ENCODE measurements around the gene C17orf114.

C17orf114 gene

DNA sequence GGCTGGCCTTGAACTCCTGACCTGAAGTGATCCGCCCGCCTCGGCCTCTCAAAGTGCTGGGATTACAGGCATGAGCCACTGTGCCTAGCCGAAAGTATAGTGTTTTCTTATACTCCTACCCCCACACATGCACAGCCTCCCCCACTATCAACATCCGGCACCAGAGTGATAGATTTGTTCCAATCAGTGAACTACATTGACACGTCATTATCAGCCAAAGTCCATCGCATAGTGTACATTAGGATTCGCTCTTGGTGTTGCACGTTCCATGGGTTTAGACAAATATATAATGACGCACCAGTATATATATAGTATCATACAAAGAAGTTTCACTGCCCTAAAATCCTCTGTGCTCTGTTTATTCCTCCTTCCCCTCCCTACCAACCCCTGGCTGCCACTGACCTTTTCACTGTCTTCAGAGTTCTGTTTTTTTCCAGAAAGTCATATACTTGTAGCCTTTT lies 42.3 kb downstream of the C17orf114 start (continued):
- TF ChIP-seq STAT5B (CRISPR knock-in tag; IDR thresholded peaks at IDR 0.05) (no peak), THAP8 (CRISPR knock-in tag; IDR thresholded peaks at IDR 0.05; ENCODE audit: borderline replicate concordance) (no peak), ZFP41 (CRISPR knock-in tag; IDR thresholded peaks at IDR 0.05; ENCODE audit: borderline replicate concordance) (no peak), TBL1XR1 (IDR thresholded peaks at IDR 0.05; ENCODE audit: borderline replicate concordance, low read length, partially characterized antibody) (peak; percentile 67), HES4 (CRISPR knock-in tag; IDR thresholded peaks at IDR 0.05; ENCODE audit: borderline replicate concordance) (no peak), ZNF207 (IDR thresholded peaks at IDR 0.05; ENCODE audit: borderline replicate concordance) (no peak), MTA1 (CRISPR knock-in tag; IDR thresholded peaks at IDR 0.05; ENCODE audit: borderline replicate concordance) (peak; percentile 54), ZNF296 (CRISPR knock-in tag; conservative IDR thresholded peaks at IDR 0.05) (no peak), GZF1 (CRISPR knock-in tag; IDR thresholded peaks at IDR 0.05) (no peak), POGK (CRISPR knock-in tag; conservative IDR thresholded peaks at IDR 0.05) (peak; percentile 79; the same call in 1 of the 2 replicates), ZNF619 (CRISPR knock-in tag; IDR thresholded peaks at IDR 0.05) (no peak), ZBTB7B (CRISPR knock-in tag; IDR thresholded peaks at IDR 0.05) (peak; percentile 70; the same call in 1 of the 2 replicates), THYN1 (CRISPR knock-in tag; IDR thresholded peaks at IDR 0.05; ENCODE audit: borderline replicate concordance, low read depth) (no peak), FOSL1 (CRISPR knock-in tag; IDR thresholded peaks at IDR 0.05; ENCODE audit: borderline replicate concordance) (no peak), MEIS1 (CRISPR knock-in tag; IDR thresholded peaks at IDR 0.05; ENCODE audit: borderline replicate concordance) (peak; percentile 89), NFYC (CRISPR knock-in tag; IDR thresholded peaks at IDR 0.05) (peak; percentile 70), BRD4 (CRISPR knock-in tag; IDR thresholded peaks at IDR 0.05) (0 out of 2 replicates have a peak, but pooled peaks have one; percentile 41), LBX2 (CRISPR knock-in tag; IDR thresholded peaks at IDR 0.05; ENCODE audit: borderline replicate concordance) (no peak), ZNF329 (CRISPR knock-in tag; IDR thresholded peaks at IDR 0.05; ENCODE audit: low read depth) (no peak), ZFP90 (CRISPR knock-in tag; IDR thresholded peaks at IDR 0.05; ENCODE audit: borderline replicate concordance) (peak; percentile 63; the same call in 1 of the 2 replicates), ZNF350 (CRISPR knock-in tag; IDR thresholded peaks at IDR 0.05; ENCODE audit: borderline replicate concordance, low read depth) (peak; percentile 69), NR2F2 (IDR thresholded peaks at IDR 0.05; ENCODE audit: borderline replicate concordance, low read depth) (peak; percentile 70)
- TF ChIP-seq, protein P1, sequence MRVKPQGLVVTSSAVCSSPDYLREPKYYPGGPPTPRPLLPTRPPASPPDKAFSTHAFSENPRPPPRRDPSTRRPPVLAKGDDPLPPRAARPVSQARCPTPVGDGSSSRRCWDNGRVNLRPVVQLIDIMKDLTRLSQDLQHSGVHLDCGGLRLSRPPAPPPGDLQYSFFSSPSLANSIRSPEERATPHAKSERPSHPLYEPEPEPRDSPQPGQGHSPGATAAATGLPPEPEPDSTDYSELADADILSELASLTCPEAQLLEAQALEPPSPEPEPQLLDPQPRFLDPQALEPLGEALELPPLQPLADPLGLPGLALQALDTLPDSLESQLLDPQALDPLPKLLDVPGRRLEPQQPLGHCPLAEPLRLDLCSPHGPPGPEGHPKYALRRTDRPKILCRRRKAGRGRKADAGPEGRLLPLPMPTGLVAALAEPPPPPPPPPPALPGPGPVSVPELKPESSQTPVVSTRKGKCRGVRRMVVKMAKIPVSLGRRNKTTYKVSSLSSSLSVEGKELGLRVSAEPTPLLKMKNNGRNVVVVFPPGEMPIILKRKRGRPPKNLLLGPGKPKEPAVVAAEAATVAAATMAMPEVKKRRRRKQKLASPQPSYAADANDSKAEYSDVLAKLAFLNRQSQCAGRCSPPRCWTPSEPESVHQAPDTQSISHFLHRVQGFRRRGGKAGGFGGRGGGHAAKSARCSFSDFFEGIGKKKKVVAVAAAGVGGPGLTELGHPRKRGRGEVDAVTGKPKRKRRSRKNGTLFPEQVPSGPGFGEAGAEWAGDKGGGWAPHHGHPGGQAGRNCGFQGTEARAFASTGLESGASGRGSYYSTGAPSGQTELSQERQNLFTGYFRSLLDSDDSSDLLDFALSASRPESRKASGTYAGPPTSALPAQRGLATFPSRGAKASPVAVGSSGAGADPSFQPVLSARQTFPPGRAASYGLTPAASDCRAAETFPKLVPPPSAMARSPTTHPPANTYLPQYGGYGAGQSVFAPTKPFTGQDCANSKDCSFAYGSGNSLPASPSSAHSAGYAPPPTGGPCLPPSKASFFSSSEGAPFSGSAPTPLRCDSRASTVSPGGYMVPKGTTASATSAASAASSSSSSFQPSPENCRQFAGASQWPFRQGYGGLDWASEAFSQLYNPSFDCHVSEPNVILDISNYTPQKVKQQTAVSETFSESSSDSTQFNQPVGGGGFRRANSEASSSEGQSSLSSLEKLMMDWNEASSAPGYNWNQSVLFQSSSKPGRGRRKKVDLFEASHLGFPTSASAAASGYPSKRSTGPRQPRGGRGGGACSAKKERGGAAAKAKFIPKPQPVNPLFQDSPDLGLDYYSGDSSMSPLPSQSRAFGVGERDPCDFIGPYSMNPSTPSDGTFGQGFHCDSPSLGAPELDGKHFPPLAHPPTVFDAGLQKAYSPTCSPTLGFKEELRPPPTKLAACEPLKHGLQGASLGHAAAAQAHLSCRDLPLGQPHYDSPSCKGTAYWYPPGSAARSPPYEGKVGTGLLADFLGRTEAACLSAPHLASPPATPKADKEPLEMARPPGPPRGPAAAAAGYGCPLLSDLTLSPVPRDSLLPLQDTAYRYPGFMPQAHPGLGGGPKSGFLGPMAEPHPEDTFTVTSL (CRISPR knock-in tag; IDR thresholded peaks at IDR 0.05; ENCODE audit: borderline replicate concordance): peak; percentile 90; the same call in 1 of the 2 replicates
